HG03558 (cell line): Measurements from ENCODE around the gene CIROP.
"Not testable (repeated sequence)": the region's sequence is repeated elsewhere in the genome, so short reads cannot be mapped to it uniquely, and the experiment has no call there.

ENCODE experiments used
- ATAC-seq: cut with Tn5 transposase; IDR thresholded peaks from one replicate; pipeline ENCODE4 v1.9.1; 2021; ENCODE audit warnings: moderate number of reproducible peaks; ENCODE audit not compliant: unreplicated experiment; ENCODE audit errors: extremely low read depth

CIROP gene

GRCh38 chr14:23115039-23115731 lies 10.4 kb upstream of the CIROP start:
- ATAC-seq = no peak

GRCh38 chr14:23114669-23115038 lies 9.9 kb upstream of the CIROP start:
- no peak for ATAC-seq

GRCh38 chr14:23114120-23114458 lies 9.3 kb upstream of the CIROP start:
- no peak for ATAC-seq

GRCh38 chr14:23113431-23114119 lies 8.8 kb upstream of the CIROP start:
- no peak for ATAC-seq

GRCh38 chr14:23112359-23113178 lies 7.8 kb upstream of the CIROP start:
- no peak for ATAC-seq

- no peak for ATAC-seq
Observed at GRCh38 chr14:23110579-23111365, 6.0 kb upstream of the CIROP start.

- no peak for ATAC-seq
Observed at GRCh38 chr14:23109769-23110168, 5.0 kb upstream of the CIROP start.

GRCh38 chr14:23108169-23108568 lies 3.4 kb upstream of the CIROP start:
- not testable (repeated sequence) for ATAC-seq

GRCh38 chr14:23107620-23108019 lies 2.8 kb upstream of the CIROP start:
- not testable (repeated sequence) for ATAC-seq

- no peak for ATAC-seq
Observed at GRCh38 chr14:23106747-23107045, 1.9 kb upstream of the CIROP start.

- no peak for ATAC-seq
Observed at GRCh38 chr14:23105348-23105824, 597 bp upstream of the CIROP start.

- no peak for ATAC-seq
Observed at GRCh38 chr14:23104070-23104590, 659 bp downstream of the CIROP start.

- ATAC-seq = no peak
Observed at GRCh38 chr14:23103581-23103980, 1.2 kb downstream of the CIROP start.

- ATAC-seq = no peak
Observed at GRCh38 chr14:23102801-23103200, 2.0 kb downstream of the CIROP start.

GRCh38 chr14:23101986-23102625 lies 2.7 kb downstream of the CIROP start:
- ATAC-seq = no peak

- ATAC-seq = no peak
Observed at GRCh38 chr14:23101213-23101970, 3.4 kb downstream of the CIROP start.

GRCh38 chr14:23099212-23099861 lies 5.5 kb downstream of the CIROP start:
- no peak for ATAC-seq

- ATAC-seq = no peak
Observed at GRCh38 chr14:23097786-23098185, 7.0 kb downstream of the CIROP start.
